22Rv1 (cell line): Measurements from ENCODE around the gene FCMR.

Source experiments
- H3K27ac ChIP-seq: fragments of 450-650 bp; 2 replicates; pipeline ENCODE4 v1.5.1; 2017
- ZFX ChIP-seq: fragments of 450-650 bp; IDR thresholded peaks from 2 replicates; pipeline ENCODE4 v1.6.1; 2017; ENCODE audit warnings: antibody characterized with exemption, borderline replicate concordance
- TF ChIP-seq, protein P1 (sequence below): fragments of 450-650 bp; IDR thresholded peaks from 2 replicates; pipeline ENCODE4 v1.5.1; 2017; ENCODE audit warnings: mild to moderate bottlenecking

FCMR gene

DNA sequence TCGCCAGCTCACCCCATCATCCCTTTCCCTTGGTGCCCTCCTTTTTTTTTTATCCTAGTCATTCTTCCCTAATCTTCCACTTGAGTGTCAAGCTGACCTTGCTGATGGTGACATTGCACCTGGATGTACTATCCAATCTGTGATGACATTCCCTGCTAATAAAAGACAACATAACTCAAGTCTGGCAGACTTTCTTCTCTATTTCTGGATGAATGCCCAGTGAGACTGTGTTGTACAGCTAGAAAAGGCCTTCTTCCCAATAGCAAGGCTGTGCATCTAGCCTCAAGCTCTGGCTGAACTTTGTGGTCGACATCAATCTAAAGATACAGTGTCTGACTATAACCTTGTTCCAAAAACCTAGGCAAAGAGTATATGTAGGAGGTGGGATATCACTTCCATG is 18.1 kb downstream of the FCMR start:
- TF ChIP-seq ZFX = no peak
- TF ChIP-seq, protein P1, sequence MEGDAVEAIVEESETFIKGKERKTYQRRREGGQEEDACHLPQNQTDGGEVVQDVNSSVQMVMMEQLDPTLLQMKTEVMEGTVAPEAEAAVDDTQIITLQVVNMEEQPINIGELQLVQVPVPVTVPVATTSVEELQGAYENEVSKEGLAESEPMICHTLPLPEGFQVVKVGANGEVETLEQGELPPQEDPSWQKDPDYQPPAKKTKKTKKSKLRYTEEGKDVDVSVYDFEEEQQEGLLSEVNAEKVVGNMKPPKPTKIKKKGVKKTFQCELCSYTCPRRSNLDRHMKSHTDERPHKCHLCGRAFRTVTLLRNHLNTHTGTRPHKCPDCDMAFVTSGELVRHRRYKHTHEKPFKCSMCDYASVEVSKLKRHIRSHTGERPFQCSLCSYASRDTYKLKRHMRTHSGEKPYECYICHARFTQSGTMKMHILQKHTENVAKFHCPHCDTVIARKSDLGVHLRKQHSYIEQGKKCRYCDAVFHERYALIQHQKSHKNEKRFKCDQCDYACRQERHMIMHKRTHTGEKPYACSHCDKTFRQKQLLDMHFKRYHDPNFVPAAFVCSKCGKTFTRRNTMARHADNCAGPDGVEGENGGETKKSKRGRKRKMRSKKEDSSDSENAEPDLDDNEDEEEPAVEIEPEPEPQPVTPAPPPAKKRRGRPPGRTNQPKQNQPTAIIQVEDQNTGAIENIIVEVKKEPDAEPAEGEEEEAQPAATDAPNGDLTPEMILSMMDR = no peak

DNA sequence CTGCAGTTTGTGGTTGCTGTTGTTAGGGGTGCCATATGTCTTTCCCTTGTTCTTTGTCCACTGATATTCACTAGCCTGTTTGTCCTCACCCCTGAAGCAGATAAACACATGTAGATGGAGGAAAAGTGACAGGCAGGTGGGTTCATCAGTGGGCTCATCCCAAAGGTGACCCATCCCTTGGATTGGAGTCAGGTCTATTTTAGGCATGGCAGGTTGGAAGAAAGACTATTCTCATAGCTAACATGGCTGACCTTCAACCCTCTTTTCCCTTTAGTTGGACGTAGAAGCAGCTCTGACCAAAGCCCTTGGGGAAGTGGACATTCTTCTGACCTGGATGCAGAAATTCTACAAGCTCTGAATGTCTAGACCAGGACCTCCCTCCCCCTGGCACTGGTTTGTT is 19.0 kb downstream of the FCMR start:
- no peak overlapping the region for H3K27ac ChIP-seq
- TF ChIP-seq, protein P1 = no peak
- TF ChIP-seq ZFX = no peak

More for the DNA sequence above, 18.1 kb downstream of the FCMR start:
- no peak overlapping the region for H3K27ac ChIP-seq

DNA sequence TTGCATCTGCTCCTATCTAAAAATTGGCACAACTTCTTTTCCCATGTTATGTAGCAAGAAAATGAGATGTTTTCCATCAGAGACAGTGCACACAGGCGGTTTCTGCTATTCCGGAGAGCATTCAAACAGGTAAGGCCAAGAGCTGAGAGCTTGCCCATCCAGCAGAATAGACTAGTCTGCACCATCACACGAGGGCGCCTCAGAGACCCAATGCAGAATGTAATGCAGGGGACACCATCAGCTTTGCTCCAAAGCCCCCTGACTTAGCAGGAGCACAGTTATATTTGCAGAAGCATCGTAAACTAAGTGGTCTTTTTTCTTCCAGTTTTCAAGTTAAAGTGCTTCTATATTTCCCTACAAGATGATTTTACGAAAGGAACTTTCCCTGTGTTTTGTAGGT is 19.8 kb downstream of the FCMR start:
- TF ChIP-seq, protein P1 = no peak
- no peak for TF ChIP-seq ZFX
- H3K27ac ChIP-seq = no peak overlapping the region

DNA sequence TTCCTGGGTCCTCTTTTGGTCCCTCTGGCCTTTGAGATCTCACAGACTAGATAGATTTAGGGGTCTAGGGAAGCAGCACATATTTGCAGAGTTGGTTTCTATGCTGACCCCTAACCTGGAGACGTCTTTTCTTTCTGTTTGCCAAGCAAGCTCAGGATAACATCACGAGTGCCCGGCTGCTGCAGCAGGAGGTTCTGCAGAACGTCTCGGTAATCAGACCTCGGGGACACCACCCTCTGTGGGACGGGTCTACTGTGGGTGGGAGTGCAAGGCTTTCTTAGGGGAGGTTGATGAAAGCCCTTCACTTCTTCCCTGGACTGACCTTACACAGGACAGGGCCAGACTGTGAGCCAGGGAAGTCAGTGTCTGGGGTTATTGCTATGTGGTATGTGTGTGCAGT is 21.6 kb downstream of the FCMR start:
- no peak overlapping the region for H3K27ac ChIP-seq
- TF ChIP-seq, protein P1 = no peak
- no peak for TF ChIP-seq ZFX

DNA sequence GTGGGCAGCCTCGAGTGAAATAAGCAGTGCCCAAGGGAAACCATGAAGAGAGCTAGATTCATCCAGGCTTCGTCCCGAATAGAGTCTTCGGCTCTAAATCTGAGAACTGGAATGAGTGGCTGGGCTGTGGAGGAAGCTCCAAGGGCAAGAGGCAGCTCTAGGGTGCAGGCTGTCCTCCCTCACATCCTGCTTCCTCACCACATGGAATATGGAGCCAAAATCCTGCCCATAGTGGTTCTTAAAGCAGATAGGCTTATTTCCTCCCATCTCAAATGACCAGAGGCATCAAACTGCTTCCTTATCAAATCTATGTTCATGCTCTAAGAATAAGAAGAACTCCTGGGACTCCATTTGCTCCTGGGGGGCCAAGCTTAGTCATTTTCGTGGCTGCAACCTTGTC is 22.0 kb downstream of the FCMR start:
- H3K27ac ChIP-seq = no peak overlapping the region
- TF ChIP-seq, protein P1 = no peak
- TF ChIP-seq ZFX = no peak

DNA sequence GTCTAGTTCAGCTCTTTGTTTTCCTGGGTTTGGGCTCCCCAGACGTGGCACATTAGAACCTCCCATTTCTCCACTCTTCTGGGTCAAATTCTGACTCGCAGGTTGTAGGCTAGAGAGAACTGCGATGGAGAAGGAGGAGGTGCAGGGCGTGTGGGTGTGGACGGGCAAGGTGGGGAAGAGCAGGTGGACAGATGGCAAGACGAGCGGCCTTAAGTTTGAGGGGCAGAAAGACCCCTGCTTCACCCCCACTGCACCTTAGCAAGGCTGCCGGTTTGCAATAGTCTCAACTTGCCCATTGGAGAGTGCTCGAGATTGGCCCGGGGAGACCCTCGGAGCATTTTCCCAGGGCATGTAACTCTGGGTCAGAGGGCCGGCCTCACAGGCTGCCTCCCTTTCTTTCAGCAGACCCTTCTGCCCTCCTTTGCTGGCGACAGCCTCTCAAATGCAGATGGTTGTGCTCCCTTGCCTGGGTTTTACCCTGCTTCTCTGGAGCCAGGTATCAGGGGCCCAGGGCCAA is 22.8 kb downstream of the FCMR start:
- no peak overlapping the region for H3K27ac ChIP-seq
- TF ChIP-seq ZFX = no peak
- TF ChIP-seq, protein P1 = no peak

DNA sequence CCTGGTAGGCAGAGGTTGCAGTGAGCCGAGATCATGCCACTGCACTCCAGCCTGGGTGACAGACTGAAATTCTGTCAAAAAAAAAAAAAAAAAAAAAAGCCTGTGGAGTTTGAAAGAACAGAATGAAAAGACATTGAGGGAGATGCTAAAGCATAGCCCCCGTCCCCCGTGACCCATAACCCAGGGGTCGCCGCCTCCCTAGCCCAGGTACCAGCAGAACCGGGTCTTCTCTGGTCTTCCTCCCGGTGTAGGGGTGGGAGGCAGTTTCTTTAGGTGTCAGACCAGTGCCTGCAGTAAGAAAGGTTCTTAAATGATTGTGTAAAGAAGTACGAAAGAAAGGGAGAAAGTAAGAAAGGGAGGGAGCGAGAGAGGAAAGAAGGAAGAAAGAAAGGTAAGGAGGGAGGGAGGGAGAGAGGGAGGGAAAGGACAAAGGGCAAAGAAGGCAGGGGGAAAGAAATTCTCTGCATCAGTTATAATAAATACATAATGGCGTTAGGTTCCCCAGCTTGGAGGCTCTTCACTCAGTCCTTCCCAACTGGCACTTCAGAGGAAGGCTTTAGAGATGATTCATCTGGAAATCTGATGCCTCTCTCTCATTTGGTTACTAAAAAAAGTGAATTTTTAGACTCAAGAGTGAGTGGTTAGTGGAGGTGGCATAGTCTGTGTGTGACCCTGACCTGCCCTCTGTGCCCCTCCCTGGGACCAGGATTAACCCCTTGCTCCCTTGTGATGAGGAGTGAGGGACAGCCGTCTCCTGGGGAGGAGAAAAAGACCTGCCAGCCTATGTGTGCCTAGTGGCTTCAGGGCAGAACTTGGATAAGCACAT is 23.4 kb downstream of the FCMR start:
- H3K27ac ChIP-seq = no peak overlapping the region
- TF ChIP-seq, protein P1 = no peak
- TF ChIP-seq ZFX = no peak
